UCSD-AML1 (cell line): Measurements from ENCODE around the gene MUC6.

Source experiments
- DNase-seq: peaks from one replicate; lab custom pipeline; 2025; ENCODE audit not compliant: unreplicated experiment; lab: John Stamatoyannopoulos, UW

Gene MUC6

DNA sequence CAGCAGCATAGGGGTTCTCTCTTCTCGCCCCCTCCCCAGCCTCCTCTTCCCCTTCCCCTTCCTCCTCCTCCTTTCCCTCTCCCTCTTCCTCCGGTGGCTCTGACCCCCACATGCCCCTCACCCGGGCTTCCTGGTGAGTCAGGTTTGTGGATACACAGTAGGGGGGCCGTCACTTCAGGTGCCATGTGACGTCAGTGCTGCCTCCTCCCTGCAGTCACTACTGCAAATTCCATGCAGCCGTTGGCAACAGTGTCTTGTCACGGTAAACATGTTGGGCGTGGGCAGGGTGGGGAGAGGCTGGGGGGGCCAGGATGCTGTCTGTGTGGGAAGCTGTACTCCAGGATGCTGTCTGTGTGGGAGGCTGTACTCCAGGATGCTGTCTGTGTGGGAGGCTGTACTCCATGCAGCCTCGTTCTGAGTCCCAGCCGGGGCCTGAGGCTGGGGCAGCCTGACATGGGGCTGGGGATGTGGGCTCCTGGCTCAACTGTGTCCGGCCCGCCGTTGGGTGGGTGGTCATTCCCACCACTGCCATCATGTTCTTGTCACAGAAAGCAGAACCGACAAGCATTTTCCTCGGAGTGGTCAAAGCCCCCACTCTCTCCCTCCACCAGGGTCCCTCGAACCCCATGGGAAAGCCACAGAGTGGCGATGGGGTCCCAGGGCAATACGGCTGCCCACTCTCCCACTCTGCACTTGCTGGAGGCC lies 35.8 kb upstream of the MUC6 start:
- DNase-seq: peak; percentile 74

GRCh38 chr11:1071571-1072115 lies 35.1 kb upstream of the MUC6 start:
- DNase-seq: no peak

DNA sequence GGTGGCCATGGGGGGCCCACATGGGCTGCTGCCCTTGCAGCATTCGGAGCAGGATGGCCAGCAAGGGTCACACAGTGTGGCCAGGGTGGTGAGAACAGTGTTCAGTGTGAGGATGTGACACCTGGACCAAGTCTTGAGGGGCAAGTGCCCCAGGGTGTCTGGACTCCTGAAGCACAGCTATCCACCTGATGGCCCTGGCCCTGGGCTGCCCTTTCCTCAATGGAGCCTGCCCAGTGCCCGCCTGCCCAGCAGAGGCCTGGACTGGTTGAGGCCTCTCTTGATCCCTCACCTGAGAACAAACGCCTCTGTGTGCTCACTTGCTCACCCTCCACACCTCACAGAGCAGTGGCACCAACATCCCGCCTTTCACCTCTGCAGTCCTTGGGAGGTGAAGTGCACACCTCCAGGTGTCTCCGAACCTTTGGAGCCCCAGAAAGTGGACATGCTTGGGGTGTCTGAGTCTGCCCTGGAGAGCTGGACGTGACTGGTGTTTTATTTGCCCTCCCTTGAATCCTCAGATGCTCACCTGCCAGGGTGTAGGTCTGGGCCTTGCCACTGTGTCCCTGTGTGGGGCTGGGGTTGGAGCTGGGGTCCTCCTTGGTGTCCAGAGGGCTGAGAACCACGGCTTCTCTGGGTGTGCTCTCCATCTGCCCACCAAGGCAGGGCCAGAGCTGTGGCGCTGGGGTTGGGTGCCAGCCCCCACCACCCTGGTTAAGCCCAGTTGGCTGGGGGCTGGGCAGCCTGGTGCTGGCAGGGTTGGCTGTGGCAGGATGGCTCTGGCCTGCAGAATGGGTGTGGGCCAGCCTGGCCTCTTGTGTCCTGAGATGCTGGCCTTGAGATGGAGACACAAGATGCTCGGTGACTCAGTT lies 34.3 kb upstream of the MUC6 start:
- no peak for DNase-seq

DNA sequence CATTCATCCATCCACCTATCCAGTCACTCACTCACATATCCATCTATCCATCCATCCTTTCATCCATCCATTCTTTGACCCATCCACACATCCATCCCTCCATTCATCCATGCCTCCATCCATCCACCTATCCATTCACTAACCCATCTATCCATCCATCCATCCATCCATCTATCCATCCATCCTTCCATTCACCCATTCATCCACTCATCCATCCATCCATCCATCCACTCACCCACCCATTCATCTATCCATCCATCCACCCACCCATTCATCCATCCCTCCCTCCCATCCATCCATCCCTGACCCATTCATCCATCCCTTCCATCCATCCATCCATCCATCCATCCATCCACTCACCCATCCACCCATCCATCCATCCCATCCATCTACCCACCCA lies 33.2 kb upstream of the MUC6 start:
- DNase-seq: no peak

- DNase-seq: no peak
Observed at GRCh38 chr11:1067812-1068496, 31.4 kb upstream of the MUC6 start.

DNA sequence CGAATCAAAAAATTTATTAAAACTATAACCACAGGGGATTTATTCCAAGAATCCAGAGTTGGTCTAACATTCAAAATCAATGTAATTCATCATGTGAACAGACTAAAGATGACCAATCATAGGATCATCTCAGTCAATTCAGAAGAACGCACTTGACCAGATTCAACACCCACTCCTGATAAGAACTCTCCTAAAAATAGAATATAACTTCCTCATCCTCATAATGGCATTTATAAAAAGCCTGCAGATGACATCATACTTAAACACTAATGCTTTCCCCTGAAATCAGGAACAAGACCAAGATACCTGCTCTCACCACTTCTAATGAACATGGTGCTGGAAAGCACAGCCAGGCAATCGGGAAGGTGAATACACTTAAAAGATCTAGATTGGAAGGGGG lies 27.6 kb upstream of the MUC6 start:
- DNase-seq: no peak

DNA sequence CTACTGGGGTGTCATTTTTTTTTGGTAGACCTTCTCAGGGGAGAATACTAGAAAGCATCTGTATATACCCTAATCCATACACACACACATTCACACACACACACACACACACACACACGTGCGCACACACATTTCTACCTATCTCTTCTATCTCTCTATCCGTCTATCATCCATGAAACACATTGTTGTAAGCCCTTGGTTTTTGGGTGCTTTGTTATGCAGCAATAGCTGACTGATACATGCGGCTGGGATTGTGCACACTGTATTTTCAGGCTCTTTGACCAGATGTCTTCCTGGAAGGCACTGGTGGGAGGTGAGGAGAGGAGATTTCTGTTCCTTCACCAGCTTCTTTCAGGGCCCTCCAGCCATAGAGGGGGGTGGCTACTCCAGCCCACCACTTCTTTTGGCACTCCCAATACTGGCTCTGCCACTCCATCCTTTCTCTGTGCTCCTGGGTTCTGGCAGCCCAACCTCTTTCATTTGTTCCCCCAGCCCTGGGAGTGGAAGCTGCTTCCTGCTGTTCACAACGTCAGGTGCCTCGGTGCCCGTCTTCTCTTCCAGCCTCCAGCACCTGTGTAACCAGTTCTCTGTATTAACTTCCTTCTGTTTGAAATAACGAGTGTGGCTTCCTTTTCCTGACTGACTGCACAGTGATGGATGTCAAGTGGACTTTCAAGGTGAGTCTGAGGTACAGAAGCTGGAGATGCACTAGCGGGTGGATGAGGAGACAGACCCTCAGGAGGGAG lies 25.7 kb upstream of the MUC6 start:
- DNase-seq: no peak

- DNase-seq: no peak
Observed at GRCh38 chr11:1060852-1061616, 24.5 kb upstream of the MUC6 start.

DNA sequence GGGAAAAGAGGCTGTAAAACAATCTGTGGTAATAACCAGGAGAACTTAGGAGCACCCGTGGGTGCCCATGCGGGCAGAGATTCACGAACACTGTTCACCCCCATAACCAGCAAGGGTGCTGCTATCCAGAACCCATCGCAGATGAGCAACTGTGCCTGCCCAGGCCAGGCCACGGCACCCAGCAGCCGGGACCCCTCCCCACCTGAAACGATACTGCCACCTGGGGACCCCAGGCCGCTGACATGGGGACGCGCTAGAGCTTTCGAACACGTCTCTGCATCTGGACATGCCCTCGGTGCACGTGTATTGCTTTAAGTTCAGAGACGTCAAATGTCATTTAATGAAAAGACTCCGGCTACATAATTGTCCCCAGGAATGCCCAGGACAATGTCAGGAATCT lies 23.9 kb upstream of the MUC6 start:
- no peak for DNase-seq

- DNase-seq: no peak
Observed at GRCh38 chr11:1059759-1060158, 23.2 kb upstream of the MUC6 start.

GRCh38 chr11:1057806-1058205 lies 21.3 kb upstream of the MUC6 start:
- no peak for DNase-seq

DNA sequence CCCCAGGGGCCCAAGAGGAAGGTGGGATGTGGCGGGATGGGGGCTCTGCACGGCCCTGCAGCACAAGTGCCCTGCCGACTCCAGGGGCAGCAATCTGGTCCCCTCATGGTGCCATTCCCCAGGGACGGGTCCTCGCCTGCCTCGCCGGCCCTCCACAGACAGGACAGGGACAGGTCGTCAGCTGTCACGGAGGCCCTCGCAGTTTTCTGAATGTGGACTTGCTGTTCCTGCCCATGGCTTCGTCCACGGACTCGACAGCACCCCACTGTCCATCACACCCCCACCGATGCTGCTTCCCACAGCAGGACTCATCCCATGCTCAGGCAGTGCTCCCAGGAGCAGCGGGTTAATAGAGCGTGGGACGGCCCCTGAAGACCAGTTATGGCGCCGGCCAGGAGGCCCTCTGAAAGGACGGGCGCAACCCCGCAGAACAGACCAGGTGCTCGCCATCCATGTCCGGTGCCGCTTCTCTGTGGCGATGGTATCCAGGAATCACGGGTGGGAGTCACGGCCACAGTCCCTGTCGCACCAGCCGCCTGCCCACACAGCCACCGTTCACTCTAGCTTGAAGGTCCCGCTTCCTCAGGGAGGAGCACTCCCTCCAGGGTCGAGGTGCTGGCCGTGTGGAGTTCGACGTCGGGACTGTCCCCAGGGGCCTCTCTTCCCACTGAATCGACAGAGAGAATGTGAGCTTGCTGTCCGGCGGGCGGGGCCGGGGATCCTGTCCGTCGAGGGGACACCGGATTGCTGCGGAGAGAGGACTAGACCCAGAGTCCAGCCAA lies 19.7 kb upstream of the MUC6 start:
- no peak for DNase-seq

DNA sequence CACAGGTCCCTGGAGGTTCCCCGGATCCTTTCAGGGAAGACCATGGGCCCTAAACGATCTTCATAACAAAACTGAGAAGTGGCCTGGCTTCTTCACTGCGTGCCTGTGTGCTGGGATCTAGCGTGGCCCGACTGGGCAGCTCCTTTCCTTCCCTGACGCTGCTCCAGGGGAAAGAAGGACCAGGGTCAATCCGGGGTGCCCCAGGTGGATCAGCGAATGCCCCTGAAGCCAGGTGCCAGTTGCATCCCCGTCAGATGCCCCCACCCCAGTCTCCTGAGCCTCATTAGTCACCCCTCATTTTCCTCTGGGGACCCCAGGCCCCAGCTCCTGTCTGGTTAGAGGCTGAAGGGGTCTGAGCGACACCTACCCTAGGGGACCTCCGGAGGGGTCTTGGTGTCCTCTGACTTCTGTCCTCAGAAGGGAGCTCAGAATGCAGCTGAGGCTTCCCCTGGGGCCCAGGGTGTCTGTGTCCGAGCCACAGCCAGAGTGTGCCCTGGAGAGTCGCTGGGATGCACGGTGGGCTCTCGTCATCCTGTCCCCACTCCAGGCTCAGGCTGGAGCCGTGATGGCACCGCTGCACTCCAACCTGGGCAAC lies 18.7 kb upstream of the MUC6 start:
- no peak for DNase-seq

GRCh38 chr11:1054143-1055108 lies 17.9 kb upstream of the MUC6 start:
- no peak for DNase-seq

DNA sequence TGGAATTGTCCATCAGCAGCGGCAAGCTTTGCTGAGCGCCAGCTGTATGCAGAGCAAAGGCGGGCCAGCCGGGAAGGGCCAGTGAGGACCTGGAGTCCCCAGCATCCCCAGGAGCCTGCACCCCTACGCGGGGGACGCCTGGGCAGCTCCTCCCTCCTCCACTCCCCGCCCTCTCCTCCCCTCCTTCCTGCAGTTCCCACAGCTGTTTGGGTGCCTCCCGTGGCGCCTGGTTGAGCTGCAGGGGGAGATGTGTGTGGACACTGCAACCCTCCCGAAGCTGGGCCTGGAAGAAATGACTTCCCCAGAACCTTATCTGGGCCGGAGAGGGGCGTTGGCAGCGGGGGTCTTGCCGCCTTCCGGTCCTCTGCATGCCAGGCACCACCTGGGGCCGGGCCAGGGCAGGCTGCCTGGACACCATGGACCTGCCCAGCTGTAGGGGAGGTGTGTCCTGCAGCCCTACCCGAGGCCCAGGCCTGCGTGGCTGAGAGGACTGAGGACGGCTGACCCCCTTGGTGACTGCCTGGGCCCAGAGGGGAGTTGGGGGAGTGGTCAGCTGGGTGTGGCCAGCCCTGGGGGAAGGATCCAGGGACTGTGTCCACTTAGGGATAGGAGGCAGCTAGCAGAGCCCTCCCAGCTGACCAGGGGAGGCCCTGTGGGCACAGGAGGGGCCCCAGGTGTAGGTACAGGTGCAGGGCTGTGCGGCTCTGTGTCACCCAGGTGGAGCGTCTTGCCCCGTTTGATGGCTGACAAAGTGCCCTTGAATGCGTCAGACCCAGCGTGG lies 16.8 kb upstream of the MUC6 start:
- peak; percentile 33 for DNase-seq

DNA sequence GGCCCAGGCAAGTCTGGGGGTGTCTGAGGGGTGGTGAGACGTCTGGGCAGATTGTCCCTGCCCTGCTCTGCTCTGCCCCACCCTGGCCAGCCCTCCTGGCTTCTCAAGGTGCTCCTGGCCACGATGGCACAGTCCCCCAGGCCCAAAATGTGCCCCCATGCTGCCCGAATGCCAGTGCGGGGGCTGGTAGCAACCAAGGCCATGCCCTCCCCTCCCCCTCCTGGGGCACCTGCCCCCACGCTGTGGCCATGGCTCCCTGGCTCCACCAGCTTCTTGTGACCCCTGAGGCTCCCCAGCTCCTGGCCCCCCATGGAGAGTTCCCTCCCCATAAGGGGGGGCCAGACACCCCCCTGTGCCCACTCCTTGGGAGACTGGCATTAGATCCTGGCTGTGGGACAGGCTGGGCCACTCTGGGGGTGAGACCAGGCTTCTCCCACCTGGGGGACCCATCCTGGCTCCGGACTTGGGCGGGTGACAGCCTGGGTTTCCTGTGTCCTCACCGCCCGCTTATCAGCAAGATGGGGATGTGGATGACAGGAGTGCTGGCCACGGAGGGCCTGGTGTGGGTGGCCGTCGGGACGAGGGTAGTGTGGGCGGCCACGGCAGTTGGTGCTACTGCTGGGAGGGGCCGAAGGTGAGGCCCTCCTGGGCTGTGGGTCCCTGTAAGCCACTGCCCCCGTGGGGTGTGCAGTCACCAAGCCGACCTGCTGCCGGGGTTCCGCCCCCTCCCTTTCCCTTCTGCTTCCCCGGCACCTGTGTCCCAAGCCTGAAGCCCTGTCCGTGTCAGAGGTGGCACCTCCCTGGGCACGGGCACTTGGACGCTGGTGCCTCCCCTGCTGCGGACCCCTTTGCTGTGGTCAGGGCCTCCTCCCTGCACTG lies 15.9 kb upstream of the MUC6 start:
- DNase-seq: no peak
